Skeletal muscle satellite cell (primary cell): ENCODE data around the gene MOB3C.

Experiments
- H3K27me3 ChIP-seq: 2 replicates; pipeline ENCODE4 v1.7.0; 2013; ENCODE audit warnings: low read length; ENCODE audit not compliant: control insufficient read depth, insufficient read depth
- H3K36me3 ChIP-seq: 2 replicates; pipeline ENCODE4 v1.7.0; 2013; ENCODE audit warnings: mild to moderate bottlenecking, control low read depth, low read length; ENCODE audit not compliant: insufficient read depth
- H3K4me1 ChIP-seq: 2 replicates; pipeline ENCODE4 v1.7.0; 2013; ENCODE audit warnings: low read length; ENCODE audit not compliant: control insufficient read depth, insufficient read depth
- H3K4me2 ChIP-seq: 2 replicates; pipeline ENCODE4 v1.7.0; 2013; ENCODE audit warnings: mild to moderate bottlenecking, low read length
- H3K4me3 ChIP-seq: 2 replicates; pipeline ENCODE4 v1.7.0; 2013; ENCODE audit warnings: low read length
- H3K9ac ChIP-seq: 2 replicates; pipeline ENCODE4 v1.7.0; 2013; ENCODE audit warnings: mild to moderate bottlenecking, low read depth, low read length, moderate library complexity
- H3K9me3 ChIP-seq: replicated peaks from 2 replicates; pipeline ENCODE4 v1.7.0; 2013; ENCODE audit warnings: mild to moderate bottlenecking, control low read depth, low read length

The MOB3C gene

DNA sequence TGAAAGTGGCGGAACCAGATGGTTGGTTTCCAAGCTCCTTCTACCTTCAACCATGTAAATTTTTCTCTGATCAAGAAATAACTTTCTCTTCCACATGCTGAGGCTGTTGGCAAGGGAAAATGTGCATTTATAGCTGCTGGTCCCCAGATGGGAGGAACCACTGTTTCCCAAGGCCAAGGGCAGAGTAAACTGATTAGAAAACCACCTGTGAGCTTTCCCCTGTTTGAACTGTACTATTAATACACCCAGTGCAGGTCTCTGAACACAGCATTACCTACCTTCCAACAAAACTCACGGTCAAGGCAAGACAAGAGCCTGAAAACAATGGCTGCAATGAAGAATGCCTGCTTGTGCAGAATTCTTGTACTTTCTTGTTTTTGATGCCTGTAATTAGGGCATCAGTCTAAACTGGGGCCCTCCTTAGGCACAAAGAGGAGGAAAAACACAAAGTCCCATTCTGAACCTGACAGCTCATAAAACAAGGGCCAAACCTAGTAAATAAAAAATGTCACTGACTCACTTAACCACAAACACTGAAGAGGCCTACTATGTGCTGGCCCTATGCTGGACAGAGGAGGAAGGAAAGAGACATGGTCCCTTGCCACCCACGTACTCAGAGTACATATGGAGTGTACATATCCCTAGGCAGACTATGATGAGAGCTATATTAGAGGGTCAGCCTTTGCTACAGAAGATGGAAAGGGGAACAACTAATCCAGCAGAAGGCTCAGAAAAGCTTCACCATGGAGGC is 15.2 kb downstream of the MOB3C start:
- Histone ChIP-seq H3K9me3 (no peaks in the 10 kb centered on the region), H3K36me3 (no peaks in the 10 kb centered on the region), H3K4me3 (no peak overlapping the region), H3K4me2 (no peak overlapping the region), H3K9ac (no peak overlapping the region), H3K27me3 (no peaks in the 10 kb centered on the region), H3K4me1 (peaks cover 8% of the 10 kb centered on the region)

DNA sequence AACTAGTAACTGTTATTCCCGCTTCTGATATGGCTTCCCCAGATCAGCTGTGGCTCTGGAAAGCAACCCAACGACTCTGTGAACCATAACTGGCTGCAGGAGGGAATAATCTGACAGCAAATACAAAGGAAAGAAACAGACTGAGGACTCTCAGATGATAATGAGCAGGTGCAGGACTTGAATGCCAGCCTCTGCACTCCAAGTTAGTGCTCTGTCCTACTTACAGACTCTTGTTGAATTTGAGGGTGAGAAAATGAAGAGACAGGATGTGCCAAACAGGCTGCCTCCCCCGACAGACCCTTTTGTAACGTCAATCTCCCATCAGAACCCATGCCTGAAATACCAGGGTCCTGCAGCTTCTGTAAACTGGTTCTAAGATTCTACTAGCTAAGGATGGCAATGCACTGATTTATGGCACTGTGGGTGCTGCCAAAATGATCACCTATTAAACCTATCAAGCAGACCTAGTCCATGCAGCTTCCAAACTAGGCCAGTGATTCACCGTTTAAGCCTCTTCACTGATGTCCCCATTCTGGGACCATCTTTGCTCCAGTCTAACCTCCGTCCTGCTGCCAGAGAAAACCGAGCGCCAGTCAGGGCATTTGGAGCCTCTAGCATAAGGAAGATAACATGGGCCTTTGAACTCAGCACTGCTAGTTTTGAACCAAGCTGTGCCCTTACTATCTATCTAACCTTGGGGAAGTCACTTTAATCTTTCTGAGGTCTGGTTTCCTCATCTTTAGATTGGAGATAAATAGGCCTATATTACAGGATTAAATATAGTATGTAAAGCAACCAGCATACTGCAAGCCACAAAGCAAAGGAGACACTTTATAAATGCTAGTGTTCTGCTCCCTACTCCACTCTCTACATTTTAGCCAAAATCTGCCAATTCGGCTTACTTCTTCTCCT is 17.3 kb downstream of the MOB3C start:
- H3K36me3 ChIP-seq: no peaks in the 10 kb centered on the region
- H3K9me3 ChIP-seq: no peaks in the 10 kb centered on the region
- H3K27me3 ChIP-seq: no peaks in the 10 kb centered on the region
- no peak overlapping the region for H3K4me2 ChIP-seq
- H3K4me3 ChIP-seq: no peak overlapping the region
- peaks cover 8% of the 10 kb centered on the region for H3K4me1 ChIP-seq
- H3K9ac ChIP-seq: no peak overlapping the region

DNA sequence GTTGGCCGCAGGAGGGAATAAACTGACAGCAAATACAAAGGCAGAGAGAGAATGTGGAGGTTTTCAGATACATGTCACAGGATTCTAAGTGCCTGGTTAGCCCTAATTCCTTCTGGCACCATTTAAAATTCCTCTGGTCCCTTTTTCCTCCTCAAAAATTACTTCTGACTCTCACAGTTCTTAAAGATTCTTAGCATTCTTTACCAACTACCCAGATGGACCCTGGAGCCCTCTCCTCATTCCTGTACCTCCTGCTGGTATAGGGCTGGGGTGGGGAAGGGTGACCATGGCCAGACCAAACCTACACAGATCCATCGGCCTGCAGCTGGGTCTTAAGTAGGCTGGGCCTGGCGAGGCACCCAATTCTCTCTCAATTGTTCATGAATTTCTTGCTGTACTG is 19.8 kb downstream of the MOB3C start:
- peaks cover 12% of the 10 kb centered on the region for H3K36me3 ChIP-seq
- H3K4me2 ChIP-seq: no peak overlapping the region
- H3K9ac ChIP-seq: no peak overlapping the region
- H3K4me1 ChIP-seq: no peaks in the 10 kb centered on the region
- no peaks in the 10 kb centered on the region for H3K27me3 ChIP-seq
- H3K9me3 ChIP-seq: no peaks in the 10 kb centered on the region
- H3K4me3 ChIP-seq: no peak overlapping the region

DNA sequence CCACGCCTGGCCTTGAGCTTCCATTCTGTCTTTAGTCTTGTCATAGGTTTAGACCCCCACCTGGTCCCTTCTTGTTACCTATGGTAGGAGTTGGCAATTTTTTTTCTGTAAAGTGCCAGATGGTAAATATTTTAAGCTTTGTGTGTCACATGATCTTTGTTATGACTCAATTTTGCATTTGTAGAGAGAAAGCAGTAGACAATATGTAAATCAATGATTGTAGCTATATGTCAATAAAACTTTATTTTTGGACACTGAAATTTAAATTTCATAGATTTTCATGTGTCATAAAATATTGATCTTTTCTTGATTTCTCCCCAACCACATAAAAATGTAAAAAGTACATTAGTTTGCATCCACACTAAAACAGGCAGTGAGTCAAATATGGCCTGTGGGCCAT is 20.6 kb downstream of the MOB3C start:
- no peak overlapping the region for H3K4me3 ChIP-seq

DNA sequence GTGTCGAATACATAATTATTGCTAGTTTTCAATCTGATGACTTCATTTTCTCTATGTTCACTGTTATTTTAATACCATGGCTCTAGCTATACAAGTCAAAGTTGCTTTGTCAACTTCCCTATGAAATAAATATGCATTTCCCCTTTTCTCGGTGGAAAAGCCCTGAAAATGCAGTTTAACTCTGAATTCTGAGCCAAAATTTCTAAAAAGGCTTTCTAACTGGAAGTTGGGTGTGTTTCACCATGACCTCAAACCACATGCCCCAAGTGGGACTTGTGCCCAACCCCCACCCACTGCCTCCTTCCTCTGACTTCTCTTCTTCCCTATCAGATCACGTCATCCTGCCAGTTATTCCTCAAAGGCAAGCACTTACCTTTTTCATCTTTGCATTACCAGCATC is 21.5 kb downstream of the MOB3C start:
- Histone ChIP-seq H3K4me2 (no peak overlapping the region), H3K27me3 (no peaks in the 10 kb centered on the region), H3K9me3 (no peaks in the 10 kb centered on the region), H3K36me3 (peaks cover 28% of the 10 kb centered on the region), H3K9ac (no peak overlapping the region), H3K4me1 (no peaks in the 10 kb centered on the region), H3K4me3 (no peak overlapping the region)

More for the DNA sequence above, 20.6 kb downstream of the MOB3C start:
- Histone ChIP-seq H3K4me2 (no peak overlapping the region), H3K9me3 (no peaks in the 10 kb centered on the region), H3K36me3 (peaks cover 19% of the 10 kb centered on the region), H3K27me3 (no peaks in the 10 kb centered on the region), H3K9ac (no peak overlapping the region), H3K4me1 (no peaks in the 10 kb centered on the region)

DNA sequence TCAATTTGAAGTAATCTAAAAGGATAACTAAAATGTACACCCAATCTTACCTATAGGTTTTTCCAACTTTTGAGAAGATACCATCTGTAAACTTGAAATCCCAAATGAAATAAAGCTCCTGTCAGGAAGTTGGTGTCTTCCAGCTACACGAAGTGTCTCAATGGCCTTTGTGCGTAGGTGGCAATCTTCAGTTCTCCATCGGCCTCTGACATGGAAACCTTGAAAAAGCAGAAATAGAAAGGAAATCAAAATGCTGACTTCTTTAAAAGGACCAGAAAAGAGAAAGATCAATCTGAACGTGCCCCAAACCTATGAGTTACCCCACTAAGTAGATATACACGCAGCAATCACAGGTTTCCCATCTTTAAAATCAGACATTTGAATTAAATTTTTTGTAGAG is 22.5 kb downstream of the MOB3C start:
- no peaks in the 10 kb centered on the region for H3K27me3 ChIP-seq
- no peak overlapping the region for H3K4me3 ChIP-seq
- no peak overlapping the region for H3K9ac ChIP-seq
- H3K4me1 ChIP-seq: no peaks in the 10 kb centered on the region
- peaks cover 39% of the 10 kb centered on the region for H3K36me3 ChIP-seq
- H3K9me3 ChIP-seq: no peaks in the 10 kb centered on the region
- H3K4me2 ChIP-seq: no peak overlapping the region

DNA sequence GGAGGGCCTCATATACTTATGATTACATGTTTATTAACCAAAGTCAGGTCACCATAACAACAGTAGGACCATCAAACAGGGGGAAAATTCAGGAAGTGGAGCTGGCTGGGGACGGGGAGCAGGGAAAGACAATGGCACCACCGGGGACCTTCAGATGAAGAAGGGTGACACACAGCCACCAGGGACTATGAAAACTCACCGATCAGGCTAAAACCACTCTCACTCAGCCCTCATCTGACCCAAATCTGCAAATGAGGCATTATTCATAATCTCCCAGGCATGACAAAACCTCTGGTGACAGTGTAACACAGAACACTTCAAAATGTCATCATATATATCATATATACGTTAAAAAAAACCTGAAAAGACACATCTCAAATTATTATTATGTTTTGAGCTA is 23.8 kb downstream of the MOB3C start:
- Histone ChIP-seq H3K27me3 (no peaks in the 10 kb centered on the region), H3K9me3 (no peaks in the 10 kb centered on the region), H3K4me1 (no peaks in the 10 kb centered on the region), H3K36me3 (peaks cover 43% of the 10 kb centered on the region), H3K4me3 (no peak overlapping the region), H3K9ac (no peak overlapping the region), H3K4me2 (no peak overlapping the region)

DNA sequence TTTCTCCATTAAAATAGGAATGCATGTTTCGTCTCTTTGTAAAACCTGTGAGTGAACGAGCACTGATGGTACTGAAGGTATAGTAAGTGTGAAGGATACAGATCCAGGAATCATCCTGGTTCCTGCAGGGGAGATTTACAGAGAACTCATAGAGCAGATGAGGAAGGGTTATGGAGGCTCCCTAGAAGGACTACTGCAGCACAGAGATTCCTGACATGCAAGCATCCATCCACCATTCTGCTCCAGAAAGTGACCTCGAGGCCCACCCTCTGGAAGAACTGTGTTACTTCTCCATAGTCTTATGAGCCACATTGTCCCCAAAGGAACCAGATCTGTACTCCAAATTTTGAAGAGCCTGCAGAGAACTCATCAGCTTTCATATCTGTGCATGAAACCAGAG is 27.1 kb downstream of the MOB3C start:
- Histone ChIP-seq H3K9me3 (no peaks in the 10 kb centered on the region), H3K9ac (no peak overlapping the region), H3K4me3 (no peak overlapping the region), H3K36me3 (peaks cover 44% of the 10 kb centered on the region), H3K4me1 (no peaks in the 10 kb centered on the region), H3K4me2 (no peak overlapping the region), H3K27me3 (no peaks in the 10 kb centered on the region)

DNA sequence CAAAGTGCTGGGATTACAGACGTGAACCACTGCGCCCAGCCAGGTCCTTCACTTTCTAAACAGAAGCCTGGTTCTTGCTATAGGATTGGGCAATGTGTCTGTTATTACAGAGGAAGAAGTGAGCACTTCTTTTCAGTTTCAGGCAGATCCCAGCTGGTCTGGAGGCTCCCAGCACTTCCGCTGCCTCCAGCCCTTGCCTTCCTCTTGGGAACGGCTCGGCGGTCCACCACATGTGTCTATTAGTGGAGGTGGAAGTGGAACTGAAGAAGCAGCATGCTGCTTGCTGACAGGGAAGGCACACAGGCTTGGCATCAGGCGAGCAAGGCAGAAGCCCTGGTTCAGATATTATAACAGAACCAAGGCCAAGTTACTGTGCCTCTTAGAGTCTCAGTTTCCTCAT is 29.5 kb downstream of the MOB3C start:
- no peak overlapping the region for H3K4me2 ChIP-seq
- no peaks in the 10 kb centered on the region for H3K4me1 ChIP-seq
- no peak overlapping the region for H3K4me3 ChIP-seq
- no peaks in the 10 kb centered on the region for H3K9me3 ChIP-seq
- H3K9ac ChIP-seq: no peak overlapping the region
- H3K27me3 ChIP-seq: no peaks in the 10 kb centered on the region
- H3K36me3 ChIP-seq: peaks cover 43% of the 10 kb centered on the region

DNA sequence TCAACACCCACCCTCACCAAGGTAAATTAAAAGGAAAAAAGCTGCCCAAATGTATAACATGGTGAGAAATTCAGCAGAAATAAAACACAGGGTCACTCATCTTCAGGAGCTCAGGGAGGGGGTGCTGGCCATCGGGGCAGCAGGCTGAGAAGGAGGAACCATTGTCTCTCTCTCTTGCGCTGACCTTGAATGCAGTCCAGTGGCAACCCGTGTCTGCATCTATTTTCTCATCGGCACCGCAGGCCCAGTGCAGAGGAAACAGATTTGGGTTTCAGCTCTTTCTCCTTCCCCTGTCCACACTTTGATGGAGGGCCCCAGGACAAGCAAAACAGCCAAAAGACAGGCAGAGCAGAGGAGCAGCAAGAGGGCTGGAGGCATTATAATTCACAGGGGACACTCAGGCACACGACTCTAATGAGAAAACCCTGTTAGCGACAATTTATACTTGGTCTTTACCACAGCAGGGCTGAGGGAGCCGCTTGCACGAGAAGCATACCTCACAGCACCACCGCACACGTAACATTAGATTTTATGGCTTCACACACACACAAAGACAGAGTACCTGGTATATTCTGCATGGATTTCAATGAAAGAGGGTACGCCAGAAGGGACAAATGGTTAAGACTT is 31.2 kb downstream of the MOB3C start:
- Histone ChIP-seq H3K4me3 (no peak overlapping the region), H3K27me3 (no peaks in the 10 kb centered on the region), H3K4me2 (no peak overlapping the region), H3K9me3 (no peaks in the 10 kb centered on the region), H3K9ac (no peak overlapping the region), H3K4me1 (no peaks in the 10 kb centered on the region), H3K36me3 (peaks cover 36% of the 10 kb centered on the region)

DNA sequence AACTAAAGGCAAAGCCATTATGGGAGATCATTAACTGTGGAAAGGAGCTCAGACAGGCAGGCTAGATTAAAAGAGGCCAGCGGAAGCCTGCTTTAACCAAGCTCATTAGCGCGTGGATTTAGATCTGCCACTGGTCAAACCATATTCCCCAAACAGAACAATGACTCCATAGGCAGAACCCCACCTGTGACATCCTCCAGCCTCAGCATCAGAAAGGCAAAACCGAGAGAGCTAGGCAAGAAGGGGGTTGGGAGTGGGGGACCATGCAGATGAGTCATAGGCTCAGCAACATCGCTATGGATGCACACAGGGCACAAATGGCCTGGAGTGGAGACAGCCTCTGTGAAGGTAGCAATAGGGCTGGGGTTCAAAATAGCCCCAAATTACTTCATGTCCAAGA is 33.1 kb downstream of the MOB3C start:
- H3K4me1 ChIP-seq: no peaks in the 10 kb centered on the region
- H3K9me3 ChIP-seq: no peaks in the 10 kb centered on the region
- no peaks in the 10 kb centered on the region for H3K27me3 ChIP-seq
- H3K4me3 ChIP-seq: no peak overlapping the region
- no peak overlapping the region for H3K4me2 ChIP-seq
- no peak overlapping the region for H3K9ac ChIP-seq
- peaks cover 28% of the 10 kb centered on the region for H3K36me3 ChIP-seq
